Left hindlimb (tissue), 1 donor: ENCODE data around the gene FBXW8.
A peak's percentile ranks its signal among the peaks of the same experiment; 100 is the strongest.

Experiments
- DNase-seq: peaks from one replicate; pipeline ENCODE4 v3.0.0-alpha.2; 2018

Gene FBXW8, protein sequence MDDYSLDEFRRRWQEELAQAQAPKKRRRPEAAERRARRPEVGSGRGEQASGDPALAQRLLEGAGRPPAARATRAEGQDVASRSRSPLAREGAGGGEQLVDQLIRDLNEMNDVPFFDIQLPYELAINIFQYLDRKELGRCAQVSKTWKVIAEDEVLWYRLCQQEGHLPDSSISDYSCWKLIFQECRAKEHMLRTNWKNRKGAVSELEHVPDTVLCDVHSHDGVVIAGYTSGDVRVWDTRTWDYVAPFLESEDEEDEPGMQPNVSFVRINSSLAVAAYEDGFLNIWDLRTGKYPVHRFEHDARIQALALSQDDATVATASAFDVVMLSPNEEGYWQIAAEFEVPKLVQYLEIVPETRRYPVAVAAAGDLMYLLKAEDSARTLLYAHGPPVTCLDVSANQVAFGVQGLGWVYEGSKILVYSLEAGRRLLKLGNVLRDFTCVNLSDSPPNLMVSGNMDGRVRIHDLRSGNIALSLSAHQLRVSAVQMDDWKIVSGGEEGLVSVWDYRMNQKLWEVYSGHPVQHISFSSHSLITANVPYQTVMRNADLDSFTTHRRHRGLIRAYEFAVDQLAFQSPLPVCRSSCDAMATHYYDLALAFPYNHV

DNA sequence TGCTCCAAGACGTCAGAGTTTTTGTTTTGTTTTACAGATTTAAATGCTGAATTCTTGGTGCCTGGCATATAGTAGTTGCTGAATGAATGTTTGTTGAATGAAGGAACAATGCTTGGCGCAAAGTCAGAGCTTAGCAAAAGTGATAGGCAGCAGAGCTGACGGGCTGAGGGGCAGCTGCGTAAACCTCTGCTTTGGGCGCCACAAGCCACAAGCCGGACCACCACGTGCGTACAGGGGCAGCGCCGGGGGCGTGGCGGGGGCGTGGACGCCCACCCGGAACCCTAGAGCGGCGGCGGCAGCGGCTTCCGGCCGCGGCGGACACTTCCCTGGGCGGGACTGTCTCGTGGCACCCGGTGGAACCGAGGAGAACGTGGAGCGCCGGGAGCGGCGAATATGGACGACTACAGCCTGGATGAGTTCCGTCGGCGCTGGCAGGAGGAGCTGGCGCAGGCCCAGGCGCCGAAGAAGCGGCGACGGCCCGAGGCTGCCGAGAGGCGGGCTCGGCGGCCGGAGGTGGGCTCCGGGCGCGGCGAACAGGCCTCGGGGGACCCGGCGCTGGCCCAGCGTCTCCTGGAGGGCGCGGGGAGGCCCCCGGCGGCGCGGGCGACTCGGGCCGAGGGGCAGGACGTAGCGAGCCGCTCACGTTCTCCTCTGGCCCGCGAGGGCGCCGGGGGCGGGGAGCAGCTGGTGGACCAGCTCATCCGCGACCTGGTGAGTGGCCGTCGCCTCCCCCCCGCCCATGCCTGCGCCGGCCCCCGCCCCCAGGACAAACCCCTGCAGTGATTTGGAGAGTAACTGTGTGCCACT is at the start of gene FBXW8:
Gene FBXW8, plus strand, starts transcription at position 306 of the 807 bp plus-strand sequence. Its CDS starts 88 bp downstream, at position 394.
- DNase-seq, result peak; percentile 88

DNA sequence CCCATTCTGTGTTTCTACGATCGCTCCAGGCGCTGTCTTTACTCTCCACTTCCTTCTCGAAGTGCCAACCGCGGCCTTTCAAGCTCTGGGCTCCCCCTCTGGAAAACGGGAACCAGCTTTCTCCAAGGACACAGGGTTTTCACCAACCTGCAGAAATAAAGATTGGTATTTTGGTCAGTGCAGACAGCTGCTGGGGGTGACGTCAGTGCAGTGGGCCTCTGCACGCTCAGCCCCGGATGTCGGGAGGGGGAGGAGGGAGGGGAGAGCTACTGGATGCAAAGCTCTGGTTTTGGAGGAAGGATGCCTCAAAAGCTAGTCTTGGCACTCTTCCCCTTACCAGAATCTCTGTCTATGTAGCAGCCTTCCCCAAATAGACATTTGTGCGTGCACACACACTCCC is 49.4 kb upstream of the FBXW8 start:
- peak; percentile 75 for DNase-seq

DNA sequence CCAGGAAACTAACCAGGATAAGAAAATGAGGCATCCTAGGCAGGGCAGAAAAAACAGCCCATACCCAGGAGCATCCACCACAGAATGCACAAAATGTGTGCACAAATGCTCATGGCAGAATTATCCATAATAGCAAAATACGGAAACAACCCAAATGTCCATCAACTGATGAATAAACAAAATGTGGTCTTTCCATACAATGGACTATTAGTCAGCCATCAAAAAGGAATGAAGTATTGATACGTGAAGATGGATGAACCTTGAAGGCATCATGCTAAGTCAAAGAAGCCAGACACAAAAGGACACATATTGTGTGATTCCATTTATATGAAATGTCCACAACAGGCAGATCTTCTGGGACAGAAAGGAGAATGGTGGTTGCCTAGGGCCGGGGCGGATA is 48.6 kb upstream of the FBXW8 start:
- no peak for DNase-seq

DNA sequence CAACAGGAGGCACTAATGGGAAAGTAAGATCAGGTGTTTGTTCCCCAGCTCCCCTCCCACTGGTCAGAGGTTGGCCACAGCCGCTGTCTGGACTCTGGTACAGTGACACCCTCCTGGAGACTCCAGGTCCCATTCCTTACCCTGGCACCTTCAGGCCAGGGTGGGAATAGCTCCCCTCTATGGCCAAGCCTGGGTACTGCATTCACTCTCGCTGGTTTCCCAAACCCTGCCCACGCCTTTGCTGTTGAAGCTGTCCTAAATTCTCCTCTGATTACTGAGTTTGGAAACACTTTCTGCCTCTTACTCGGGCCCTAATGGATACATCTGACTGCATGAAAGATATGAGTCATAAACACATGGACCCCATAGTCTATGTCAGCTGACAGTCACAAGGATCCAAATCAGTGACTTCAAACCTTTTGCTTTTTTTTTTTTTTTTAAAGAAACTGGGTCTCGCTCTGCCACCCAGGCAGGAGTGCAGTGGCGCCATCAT is 47.4 kb upstream of the FBXW8 start:
- DNase-seq, result no peak

DNA sequence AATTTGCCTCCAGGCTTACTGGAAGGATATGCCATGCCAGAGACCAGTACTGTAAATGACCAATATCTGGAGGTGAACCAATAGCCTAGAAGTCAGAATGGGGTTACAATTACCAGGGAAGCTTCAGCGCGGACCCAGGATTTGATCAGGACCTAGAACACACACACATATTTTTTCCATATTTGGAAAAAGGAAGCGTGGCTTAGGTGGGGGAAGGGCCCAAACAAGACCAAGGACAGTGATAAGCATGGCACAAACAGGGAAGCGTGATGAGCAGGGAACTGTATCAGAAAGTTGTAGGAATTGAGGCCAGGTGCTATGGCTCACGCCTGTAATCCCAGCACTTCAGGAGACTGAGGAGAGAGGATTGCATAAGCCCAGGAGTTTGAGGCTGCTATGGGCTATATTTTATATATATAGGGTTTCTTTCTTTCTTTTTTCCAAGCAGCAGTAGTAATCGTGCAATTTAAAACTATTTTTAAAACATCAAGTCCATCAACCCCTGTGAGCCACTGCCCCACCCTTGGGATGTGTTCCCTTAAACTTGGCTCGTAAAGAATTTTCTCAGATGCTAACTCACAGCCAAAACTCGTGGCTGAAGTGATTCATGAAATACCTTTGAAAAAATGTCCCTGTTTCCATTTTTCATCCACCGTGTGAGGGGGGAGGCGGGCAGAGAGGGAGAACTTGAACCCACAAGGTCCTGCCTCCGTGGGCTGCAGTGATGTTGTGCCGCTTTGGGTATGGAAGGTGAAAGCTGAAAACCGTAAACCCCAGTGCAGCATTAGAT is 46.2 kb upstream of the FBXW8 start:
- no peak for DNase-seq

DNA sequence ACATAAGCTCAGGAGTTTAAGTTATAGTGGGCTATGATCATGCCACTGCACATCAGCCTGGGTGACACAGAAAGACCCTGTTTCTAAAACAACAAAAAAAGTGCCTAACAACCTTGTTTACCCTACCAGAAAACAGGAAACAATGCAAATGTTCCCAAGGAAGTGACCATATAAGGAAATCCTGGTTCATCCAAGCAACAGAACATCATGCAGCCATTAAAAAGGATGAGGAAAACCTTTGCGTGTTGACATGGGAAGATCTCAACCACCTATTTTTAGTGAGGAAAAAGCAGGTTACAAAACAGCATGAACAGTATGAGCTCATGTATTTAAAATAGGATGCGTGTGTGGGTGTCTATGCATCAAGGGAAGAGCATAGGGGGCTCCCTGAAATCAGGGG is 43.2 kb upstream of the FBXW8 start:
- DNase-seq, result no peak

DNA sequence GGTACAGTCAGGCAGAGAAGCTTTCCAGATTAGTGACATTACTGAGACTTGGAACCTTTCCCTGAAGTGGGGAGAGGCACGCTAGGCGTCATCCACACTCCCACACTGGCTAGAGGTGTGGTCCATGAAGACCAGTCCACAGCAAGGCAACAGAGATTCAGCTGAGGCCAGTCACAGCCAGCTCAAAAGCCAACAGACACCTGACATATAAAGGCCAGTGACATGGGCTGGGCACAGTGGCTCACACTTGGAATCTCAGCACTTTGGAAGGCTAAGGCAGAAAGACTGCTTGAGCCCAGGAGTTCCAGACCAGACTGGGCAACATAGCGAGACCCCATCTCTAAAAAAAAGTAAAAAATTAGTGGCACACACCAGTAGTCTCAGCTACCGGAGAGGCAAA is 40.4 kb upstream of the FBXW8 start:
- no peak for DNase-seq

DNA sequence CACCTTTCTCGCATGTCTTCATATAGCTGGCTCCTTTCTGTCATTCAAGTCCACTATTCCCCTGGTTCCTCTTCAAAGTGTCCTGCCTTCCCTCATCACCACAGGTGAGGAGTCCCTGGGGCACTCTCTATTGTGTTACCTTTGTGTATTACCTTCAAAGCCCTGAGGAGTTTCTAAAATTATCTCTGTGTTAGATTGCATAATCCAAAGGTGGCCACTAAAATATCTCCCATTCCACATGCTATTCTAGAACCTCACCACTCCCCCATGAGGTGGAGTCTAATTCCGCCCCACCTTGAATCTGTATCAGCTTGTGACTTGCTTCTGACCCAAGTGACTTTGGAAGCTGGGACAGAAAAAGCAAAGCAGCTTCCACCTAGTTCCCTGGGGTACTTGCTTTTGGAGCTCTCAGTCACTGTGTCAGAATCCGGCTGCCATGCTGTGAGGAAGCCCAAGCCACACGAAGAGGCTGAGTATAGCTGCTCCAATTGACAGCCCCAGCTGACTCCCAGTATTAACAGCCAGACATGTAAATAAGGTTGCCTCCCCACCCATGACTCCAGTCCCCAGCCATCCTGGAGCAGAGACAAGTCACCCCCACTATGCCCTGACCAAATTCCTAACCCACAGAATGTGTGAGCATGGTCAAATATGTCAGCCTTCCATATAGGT is 36.3 kb upstream of the FBXW8 start:
- DNase-seq, result no peak

DNA sequence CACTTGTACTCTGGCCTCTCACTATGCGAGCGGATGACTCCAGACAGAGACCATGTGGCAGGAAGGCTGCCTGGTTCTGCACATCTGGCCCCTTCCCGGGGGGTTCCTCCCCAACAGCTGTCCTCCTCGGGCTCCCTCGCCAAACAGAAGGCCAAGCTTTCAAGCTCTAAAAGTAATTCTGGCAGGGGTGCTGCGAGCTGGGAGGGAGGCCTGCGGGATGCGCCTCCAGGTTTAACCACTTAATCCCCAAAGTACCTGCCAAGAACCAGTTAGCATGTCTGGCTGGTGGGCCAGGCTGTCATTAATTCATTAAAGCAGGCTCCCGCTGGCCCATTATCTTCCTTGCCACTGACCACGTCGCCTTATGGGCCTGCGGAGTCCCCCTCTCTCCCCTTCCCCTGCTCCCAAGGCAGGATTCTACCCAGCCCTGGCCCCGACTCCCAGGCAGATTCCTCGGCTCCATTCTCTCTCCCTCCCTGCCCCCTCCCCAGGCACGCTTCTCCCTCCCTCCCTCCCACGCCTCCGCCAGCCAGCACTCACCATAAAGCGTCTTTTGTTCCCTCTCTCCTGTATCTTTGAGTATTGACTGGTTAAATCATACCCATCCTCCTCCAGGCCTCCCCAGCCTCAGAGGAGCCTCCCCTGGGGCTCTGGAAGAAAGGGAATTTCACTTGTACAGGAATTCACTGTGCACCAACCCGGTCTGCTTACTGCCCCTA is 34.4 kb upstream of the FBXW8 start:
- DNase-seq, result peak; percentile 67

DNA sequence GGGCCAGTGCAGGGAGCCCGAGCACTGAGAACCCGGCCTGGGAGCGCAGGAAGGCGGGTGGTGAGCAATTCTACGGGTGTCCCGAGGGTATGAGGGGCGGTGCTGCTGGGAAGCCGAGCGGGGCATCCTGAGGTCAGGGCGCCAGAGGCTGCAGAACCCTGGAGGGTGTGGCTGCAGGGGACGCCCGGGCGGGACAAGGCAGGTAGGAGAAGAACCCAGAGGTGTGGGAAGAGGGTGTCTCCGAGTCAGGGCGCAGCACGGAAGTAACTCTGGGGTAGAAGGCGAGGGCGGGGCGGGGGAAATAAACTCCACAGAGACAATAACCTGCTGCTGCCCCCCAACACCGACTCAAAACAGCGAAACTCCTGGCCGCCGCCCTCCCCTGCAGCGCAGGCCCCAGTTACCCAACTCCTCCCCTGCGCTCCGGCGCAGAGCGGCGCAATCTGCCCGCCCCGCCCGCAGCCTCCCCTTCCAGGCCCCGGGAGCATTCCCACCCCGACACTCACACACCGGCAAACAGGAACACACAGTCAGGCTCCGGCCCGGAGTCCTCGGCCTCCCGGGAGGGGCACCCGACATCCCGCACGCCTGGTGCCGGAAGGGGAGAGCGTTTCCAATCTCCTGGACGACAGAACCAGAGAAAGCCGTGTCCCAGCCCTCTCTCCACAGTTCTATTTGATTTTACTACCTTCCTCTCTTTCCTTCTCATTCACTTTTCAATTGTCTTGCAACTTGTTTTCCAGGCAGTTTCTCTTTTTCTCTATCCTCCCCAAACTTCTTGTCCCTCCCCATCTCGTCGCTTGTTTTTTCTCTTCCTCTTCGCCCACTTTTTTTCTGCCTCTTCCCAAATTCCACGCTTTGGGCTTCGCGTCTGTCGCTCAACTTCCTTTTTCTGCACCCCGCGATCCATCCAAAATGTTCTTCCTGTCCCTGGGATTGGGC is 31.9 kb upstream of the FBXW8 start:
- no peak for DNase-seq

DNA sequence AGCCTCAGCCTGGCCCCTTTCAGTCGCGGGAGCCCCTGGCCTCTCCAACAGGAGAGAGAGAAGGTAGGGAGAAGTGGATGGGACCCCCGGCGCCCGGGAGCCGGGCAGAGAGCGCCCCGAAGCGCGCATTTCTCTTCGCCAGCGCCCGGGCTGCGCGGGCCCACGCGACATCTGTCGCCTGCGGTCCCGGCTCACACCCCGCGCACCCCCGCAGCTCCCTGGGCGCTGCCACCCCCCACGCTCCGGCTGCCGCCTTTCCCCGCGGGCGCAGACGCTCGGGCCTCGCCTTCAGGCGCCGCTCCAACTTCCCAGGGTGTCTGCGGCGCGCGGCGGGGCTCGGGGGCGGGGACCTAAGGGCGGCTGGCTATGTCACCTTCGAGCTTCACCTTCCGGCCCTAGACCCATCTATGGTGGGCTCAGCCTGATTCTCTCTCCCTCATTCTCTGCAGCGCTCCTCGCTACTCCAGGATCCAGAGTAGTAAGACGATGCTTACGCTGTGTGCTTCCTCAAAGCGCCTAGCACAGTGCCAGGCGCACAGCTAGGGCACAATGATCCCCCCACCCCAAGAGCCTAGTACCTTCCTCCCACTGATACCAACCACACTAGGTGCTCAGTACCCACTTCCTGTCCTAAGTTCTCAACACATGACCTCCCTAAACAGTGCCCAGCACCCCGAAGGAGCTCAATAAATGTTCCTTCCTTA is 31.1 kb upstream of the FBXW8 start:
- DNase-seq, result no peak

DNA sequence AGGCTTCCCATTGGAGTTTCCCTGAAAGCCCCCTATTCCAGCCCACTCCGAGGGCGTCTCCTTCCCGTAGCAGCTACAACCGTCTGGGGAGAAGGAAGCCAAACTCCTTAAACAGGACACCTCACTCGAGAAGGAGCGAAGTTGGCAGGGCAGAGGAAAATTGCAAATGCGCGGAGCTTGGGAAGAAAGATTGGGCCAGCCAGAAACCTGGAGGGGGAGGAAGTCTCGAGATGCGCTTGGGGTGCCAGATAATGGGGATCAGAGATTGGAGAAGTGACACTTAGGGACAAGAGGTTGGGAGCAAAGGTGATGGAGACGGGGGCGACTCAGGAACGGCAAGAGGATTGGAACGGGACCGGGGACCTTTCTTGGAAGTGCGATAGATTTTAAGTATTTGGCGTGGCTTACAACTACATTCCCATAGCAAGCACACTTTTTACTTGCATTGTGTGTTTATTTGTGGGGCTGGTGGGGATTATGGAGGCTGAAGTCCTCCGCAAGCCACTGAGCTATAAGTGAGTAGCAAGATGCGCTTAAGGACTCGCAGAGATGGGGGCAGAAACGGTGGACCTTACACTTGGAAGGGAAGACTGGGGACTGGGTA is 30.4 kb upstream of the FBXW8 start:
- DNase-seq, result no peak

DNA sequence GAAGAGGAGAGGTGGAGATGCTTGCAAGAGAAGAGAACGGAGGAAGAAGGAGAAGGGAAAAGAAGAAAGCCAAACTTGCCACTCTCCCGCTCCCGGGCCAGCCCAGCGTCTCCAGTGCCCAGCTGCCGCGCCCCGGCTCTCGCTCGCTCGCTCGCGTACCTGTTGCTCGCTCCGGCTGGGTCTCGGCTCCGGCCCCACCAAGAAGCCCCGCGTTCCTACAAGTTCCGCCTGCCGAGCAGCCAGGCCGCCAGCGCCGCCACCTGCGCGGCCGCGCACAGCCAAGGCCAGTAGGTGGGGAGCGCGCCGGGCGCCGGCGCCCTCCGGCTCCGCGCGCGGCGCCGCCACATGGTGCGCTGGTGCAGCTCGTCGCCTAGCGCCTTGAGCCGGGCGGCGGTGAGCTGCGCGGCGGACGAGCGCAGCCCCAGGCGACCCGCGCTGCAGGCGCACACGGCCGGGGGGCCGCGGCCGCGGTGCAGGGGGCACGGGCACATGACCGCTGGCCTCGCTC is 29.9 kb upstream of the FBXW8 start:
- DNase-seq, result no peak

DNA sequence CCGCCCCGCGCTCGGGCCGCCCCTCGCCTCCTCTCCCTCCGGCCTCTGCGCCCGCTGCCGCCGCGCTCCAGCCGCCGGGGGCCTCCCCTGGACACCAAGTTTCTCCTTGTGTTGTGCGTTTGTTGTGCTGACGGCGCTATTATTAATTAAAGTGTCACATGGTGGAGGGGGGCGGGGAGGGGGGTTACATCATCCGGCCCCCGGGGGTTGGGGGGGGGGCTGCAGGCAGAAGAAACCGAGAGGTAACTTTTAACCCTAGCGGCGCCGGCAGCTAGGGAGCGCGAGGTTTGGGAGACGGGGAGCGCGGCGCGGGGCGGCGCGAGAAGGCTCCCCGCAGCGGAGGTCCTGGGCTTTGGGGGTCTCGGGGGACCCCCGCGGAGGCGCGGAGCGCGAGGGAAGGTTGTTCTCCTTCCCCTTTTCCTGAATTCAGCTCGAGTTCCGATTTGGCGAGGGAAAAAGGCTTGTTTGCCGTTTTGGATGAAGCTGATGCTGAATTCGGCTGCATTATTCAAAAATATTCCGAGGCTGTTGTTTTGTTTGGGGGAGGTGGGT is 29.3 kb upstream of the FBXW8 start, which contains the start of gene HRK:
Gene HRK, minus strand, starts transcription at position 117 of the 552 bp plus-strand sequence. CDS start 134 bp downstream, outside the sequence.
- DNase-seq, result no peak

DNA sequence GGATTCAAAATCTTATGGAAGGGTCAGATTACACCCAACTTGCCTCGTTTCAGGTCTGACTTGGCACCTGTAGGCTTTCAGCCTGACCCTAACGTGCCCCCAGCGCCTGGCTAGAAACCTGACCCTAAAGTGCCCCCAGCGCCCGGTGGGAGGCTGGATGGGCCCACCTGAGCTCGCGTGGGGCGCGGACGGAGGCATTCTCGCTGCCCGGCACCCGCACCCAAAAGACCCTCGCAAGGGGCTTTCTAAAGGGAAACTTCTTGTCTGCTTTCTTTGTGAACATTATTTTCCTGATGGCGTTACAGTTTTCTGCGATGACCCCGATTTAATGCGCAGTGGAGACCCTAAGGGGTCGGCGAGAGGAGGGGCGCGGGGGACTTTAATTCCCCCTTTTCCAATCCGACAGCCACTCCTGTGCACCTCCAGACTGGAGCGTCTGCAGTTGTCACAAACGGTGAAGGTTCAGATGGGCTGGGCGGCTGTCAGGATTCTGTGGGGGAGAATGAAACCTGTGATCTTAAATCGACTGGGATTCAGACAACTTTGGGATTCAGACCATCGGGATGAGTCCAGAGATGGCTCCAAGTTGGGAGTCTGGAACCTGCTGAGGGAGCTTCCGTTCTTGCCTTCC is 28.8 kb upstream of the FBXW8 start:
- DNase-seq, result no peak

DNA sequence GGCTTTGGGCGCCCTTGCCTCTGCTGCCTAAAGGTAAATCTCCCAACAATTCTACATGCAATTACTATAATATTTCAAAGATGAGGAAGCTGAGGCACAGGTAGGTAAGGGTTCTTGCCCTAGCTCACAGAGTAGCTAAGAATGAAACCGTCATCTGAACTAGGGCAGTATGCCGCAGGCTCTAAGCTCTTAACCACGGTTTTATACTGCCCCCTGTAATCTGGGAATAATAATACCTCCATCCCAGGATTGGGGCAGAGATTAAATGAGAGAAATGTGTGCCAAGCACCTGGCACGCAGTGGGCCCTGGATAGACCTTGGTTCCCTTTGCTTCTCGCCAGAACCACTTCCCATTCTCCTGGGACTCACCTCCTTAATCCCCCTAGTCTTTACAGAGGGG is 28.0 kb upstream of the FBXW8 start:
- DNase-seq, result no peak

DNA sequence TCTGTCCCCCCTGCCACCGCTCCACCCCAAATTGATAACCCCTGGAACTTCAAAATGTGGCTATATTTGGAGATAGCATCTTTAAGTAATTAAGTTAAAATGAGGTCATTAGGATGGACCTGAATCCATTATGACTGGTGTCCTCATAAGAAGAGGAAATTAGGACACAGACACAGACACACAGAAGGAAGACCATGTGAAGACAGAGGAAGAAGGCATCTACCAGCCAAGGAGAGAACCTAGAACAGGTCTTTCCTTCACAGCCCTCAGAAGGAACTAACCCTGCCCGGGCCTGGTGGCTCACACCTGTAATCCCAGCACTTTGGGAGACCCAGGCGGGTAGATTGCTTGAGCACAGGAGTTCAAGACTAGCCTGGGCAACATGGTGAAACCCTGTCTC is 25.9 kb upstream of the FBXW8 start:
- no peak for DNase-seq

DNA sequence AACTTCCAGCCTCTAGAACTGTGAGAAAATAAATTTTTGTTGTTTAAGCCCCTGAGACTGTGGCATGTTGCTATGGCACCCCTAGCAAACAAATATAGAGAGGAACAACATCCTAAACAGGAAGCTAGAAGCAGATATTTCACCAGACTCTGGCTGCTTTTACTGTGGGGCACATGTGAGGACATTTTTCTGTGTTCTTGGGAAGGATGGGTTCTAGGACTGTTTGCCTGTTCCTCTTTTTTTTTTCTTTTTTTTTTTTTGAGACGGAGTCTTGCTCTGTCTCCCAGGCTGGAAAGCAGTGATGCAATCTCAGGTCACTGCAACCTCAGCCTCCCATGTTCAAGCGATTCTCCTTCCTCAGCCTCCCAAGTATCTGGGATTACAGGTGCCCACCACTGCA is 25.3 kb upstream of the FBXW8 start:
- DNase-seq, result no peak
